HG03469 (cell line): ENCODE data around the gene ATP2A2.
"Not testable (repeated sequence)": the region's sequence is repeated elsewhere in the genome, so short reads cannot be mapped to it uniquely, and the experiment has no call there.

Experiments
- ATAC-seq: cut with Tn5 transposase; IDR thresholded peaks from one replicate; pipeline ENCODE4 v1.9.1; 2021; ENCODE audit warnings: mild to moderate bottlenecking, moderate library complexity, moderate number of reproducible peaks; ENCODE audit not compliant: unreplicated experiment

Gene ATP2A2

GRCh38 chr12:110280779-110281548 is at the start of gene ATP2A2:
Gene ATP2A2, plus strand, starts transcription at chr12:110281247. Its CDS starts 543 bp downstream, at chr12:110281790.
- ATAC-seq, result peak; percentile 49

- ATAC-seq, result no peak
Observed at GRCh38 chr12:110233212-110233903, 47.7 kb upstream of the ATP2A2 start.

DNA sequence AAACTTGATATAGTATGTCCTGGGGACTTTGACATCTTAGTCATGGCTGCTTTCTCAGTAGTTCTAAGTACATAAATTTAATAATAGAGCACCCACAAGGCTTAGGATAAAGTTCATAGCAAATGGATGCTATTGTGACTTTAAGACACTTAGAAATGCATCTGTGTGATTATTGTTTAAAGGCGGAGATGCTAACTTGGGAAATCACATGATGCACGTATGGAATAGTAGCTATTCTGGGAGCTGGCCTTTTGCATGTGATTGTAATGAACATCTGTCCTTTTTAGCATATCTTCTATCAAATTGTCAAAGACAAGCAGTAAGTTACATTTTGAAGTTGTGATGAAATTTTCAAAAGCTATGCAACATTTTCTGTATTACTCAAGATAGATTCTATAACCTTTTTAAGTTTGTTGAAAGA is 46.7 kb upstream of the ATP2A2 start:
- no peak for ATAC-seq

DNA sequence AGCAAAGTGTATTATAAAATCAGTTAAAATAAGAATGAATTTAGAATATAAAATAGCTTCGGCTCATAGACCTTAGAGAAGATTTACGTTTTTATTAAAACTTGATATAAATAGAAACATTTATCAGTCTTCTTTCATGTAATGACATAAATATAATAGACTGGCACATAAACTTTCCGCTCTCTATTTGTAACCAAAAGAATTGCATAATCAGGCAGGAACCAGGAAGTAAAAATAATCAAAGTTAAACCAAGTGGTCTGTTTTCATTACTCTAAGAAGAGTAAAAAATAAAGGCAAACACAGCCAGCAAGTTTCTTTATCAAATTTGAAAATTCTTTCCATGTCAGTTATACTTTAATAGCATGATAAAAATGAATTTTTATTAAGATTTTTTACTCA is 46.3 kb upstream of the ATP2A2 start:
- ATAC-seq, result no peak

DNA sequence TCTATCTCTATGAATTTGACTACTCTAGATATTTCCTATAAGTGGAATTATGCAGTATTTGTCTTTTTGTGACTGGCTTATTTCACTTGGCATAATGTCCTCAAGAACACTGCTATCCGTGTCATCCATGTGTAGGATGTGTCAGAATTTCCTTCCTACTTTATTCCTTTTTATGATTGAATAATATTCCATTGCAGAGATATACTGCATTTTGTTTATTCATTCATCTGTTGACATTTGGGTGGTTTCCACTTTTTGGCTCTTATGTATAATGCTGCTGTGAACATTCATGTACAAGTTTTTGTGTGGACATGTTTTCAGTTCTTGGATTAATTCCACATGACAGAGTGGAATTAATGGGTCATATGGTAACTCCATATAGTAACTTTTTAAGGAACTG is 45.7 kb upstream of the ATP2A2 start:
- no peak for ATAC-seq

DNA sequence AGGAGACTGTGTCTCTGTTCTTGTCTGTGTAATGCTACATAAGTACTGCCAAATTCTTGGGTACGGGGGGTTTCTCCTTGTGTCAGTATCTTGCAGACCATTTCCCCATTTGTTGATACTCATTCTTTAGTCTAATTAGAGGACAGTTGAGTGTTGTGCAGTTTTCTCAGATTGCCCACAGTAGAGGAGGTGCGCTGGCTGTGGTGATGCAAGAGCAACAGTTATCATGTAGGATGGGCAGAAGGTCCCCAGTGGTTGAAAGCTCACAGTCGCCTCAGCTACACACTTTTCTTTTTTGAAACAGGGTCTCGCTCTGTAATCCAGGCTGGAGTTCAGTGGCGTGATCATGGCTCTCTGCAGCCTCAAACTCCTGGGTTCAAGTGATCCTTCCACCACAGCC is 37.8 kb upstream of the ATP2A2 start:
- ATAC-seq, result no peak

DNA sequence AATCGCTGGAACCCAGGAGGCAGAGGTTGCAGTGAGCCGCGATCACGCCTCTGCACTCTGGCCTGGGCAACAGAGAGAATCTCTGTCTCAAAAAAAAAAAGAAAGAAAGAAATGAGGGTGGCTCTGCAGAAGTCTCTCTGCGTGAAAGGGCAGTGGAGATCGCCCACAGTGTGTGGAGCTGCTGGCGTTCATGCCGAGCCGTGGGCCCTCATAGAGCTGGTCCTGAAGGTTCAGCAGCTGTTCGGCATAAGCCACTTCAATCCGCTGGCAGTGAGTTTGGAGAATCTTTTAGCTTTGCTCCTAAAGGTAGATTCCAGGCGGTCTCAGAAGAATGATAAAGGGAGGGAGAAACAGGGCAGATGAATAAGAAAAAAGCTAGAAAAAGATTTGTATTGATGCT is 36.7 kb upstream of the ATP2A2 start:
- ATAC-seq, result no peak

- ATAC-seq, result no peak
Observed at GRCh38 chr12:110244829-110245228, 36.2 kb upstream of the ATP2A2 start.

GRCh38 chr12:110245369-110245772 is 35.7 kb upstream of the ATP2A2 start:
- no peak for ATAC-seq

- no peak for ATAC-seq
Observed at GRCh38 chr12:110246636-110247339, 34.3 kb upstream of the ATP2A2 start.

DNA sequence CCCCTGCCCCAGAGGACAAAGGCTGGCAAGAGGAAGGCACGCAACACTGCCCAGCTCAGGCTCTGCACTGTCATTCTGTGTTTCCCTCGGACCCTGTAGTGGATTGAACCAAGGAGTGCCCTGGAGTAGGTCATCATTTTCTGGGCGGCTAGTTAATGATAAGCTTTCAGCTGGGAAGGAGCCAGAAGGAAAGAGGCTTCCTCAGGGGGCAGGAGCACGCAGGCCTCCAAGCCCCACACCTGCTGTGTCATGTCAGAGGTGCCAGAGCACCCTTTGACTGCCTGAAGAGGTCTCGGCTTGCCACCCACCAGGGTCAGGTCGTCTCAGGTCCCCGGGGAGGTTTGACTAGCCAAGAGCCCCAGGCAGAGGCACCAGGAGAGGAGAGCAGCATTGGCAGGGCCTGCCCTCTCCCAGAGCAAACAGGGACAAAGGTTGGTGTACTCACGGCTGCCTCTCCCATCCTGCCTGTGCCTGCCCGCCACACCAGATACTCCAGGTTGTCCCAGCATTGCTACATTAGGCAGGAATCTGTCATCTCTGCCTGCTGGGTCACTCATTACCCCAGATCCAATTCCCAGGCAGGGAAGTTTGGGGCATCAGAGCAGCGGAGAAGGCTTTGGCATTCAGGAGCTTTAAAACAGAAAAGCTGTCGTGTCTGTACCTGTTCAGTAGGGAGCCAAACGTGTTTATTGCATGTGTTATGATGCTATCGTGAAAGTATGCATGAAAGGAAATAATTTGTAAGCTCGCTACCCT is 33.5 kb upstream of the ATP2A2 start:
- no peak for ATAC-seq

GRCh38 chr12:110248096-110248447 is 33.0 kb upstream of the ATP2A2 start:
- no peak for ATAC-seq

DNA sequence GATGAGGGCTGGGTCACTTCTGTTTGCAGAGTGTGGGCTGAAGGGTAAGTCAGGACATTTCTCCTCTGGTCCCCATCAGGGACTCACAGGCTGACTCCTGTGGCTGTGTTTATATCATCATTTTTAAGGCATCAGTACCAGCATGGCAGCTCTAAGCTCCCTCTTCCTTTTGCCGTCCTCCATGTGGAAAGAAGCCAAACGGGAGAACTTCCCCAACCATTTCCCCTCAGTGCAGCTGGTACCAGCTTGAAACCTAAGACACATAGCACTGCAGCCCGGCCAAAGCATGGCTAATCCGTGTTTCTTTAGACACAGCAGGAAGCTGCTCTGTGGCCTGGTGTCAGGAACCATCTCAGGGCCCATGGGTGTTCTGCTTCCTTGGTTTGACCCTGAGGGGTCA is 31.9 kb upstream of the ATP2A2 start:
- no peak for ATAC-seq

- no peak for ATAC-seq
Observed at GRCh38 chr12:110249716-110250225, 31.3 kb upstream of the ATP2A2 start.

GRCh38 chr12:110251381-110251780 is 29.7 kb upstream of the ATP2A2 start:
- no peak for ATAC-seq

- no peak for ATAC-seq
Observed at GRCh38 chr12:110252716-110253115, 28.3 kb upstream of the ATP2A2 start.

DNA sequence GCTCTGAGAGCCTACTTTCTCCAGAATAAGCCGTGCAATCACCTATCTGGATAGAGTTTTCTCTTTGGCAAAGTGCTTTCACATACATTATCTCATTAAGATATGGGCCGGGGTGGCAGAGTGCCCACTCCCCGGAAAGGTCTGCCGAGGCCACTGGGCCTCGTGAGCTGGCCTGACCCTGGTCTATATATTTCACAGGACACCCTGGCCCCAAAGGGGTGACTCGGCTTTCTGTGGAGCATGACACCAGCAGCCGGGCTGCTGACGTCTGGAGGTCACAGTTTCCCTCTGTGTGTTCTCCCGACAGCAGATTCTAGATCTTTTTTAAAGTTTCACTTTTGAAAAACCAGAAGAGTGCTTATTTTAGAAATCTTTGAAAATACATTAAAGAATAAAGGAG is 27.9 kb upstream of the ATP2A2 start:
- no peak for ATAC-seq

GRCh38 chr12:110254971-110255540 is 26.0 kb upstream of the ATP2A2 start:
- no peak for ATAC-seq

DNA sequence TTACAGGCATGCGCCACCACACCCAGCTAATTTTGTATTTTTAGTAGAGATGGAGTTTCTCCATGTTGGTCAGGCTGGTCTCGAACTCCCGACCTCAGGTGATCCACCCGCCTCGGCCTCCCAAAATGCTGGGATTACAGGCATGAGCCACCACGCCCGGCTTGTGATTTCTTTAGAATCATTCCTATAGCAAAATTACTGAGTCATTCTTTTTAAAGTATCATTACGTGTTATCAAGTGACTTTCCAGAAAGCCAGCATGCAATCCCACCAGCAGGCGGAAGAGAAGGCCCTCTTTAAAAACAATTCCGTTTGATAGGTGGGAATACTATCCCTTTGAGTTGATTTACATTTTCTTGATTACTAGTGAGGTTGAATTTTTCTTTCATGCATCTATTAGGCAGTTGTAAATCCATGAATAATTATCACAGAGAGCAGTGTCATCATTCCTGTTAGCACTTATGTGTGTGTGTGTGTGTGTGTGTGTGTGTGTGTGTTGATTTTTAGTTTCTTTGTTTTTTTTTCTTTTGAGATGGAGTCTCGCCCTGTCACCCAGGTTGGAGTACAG is 25.1 kb upstream of the ATP2A2 start:
- ATAC-seq, result not testable (repeated sequence)

GRCh38 chr12:110256780-110257431 is 24.1 kb upstream of the ATP2A2 start:
- ATAC-seq, result no peak
